H1 (cell line): ENCODE data around the gene KCTD16.

Experiments used
- CHD2 ChIP-seq: IDR thresholded peaks from 2 replicates; pipeline ENCODE4 v1.6.1; 2012; ENCODE audit warnings: low read length, improper control_type of control experiment
- FOSL1 ChIP-seq: IDR thresholded peaks from 2 replicates; pipeline ENCODE4 v1.6.1; 2011; ENCODE audit warnings: mild to moderate bottlenecking, low read depth, low read length, moderate library complexity; ENCODE audit not compliant: insufficient read depth
- POLR2A ChIP-seq, 2 experiments: IDR thresholded peaks; 1 replicate in 1 of 2; 2 replicates in 1 of 2; pipeline ENCODE4 v1.6.1; 2011; ENCODE audit warnings: low read depth in 2 of 2, low read length in 2 of 2, mild to moderate bottlenecking in 2 of 2; ENCODE audit errors: control extremely low read depth in 1 of 2
- RBBP5 ChIP-seq: IDR thresholded peaks from 2 replicates; pipeline ENCODE4 v1.7.1; 2012; ENCODE audit warnings: low read depth, mild to moderate bottlenecking, inconsistent platforms, low read length, moderate library complexity, borderline replicate concordance
- RXRA ChIP-seq: IDR thresholded peaks from 2 replicates; pipeline ENCODE4 v1.6.1; 2011; ENCODE audit warnings: low read depth, mild to moderate bottlenecking, low read length, moderate library complexity; ENCODE audit not compliant: insufficient read depth
- SIX5 ChIP-seq: IDR thresholded peaks from 2 replicates; pipeline ENCODE4 v1.6.1; 2011; ENCODE audit warnings: mild to moderate bottlenecking, low read depth, low read length
- TAF1 ChIP-seq: IDR thresholded peaks from 2 replicates; pipeline ENCODE4 v1.6.1; 2011; ENCODE audit warnings: mild to moderate bottlenecking, low read depth, low read length
- TF ChIP-seq, protein P1 (sequence below), 3 experiments: IDR thresholded peaks; 1 replicate in 2 of 3; 2 replicates in 1 of 3; pipeline versions ENCODE4 v1.5.1 to v1.6.1; 2011; ENCODE audit warnings: low read length in 3 of 3, mild to moderate bottlenecking in 3 of 3, inconsistent platforms in 2 of 3, low read depth in 1 of 3, moderate library complexity in 1 of 3; ENCODE audit not compliant: insufficient read depth in 1 of 3; ENCODE audit errors: control extremely low read depth in 1 of 3
- TF ChIP-seq, protein P2 (sequence below): IDR thresholded peaks from 2 replicates; pipeline ENCODE4 v1.6.1; 2011; ENCODE audit warnings: low read depth, mild to moderate bottlenecking, low read length; ENCODE audit not compliant: insufficient read depth

DNA sequence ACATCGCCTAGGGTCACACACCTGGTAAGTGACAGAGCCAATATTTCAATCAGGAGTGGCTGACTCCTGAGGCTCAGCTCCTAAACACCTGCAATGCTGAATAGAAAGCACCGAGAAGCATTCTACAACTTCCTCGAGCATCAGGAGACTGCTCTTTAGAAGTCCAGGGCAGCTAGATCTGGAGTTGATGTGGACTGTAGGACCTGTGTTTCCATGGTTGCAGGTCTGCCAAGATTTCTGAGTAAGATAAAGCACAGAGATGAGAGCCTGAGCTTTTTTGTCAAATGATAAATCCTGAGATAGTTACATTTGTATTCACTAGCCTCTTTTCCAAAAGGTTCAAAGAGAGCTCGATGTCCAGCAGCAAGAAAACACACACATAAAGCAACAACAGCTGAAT is 44.0 kb upstream of the KCTD16 start:
- TF ChIP-seq, protein P1, sequence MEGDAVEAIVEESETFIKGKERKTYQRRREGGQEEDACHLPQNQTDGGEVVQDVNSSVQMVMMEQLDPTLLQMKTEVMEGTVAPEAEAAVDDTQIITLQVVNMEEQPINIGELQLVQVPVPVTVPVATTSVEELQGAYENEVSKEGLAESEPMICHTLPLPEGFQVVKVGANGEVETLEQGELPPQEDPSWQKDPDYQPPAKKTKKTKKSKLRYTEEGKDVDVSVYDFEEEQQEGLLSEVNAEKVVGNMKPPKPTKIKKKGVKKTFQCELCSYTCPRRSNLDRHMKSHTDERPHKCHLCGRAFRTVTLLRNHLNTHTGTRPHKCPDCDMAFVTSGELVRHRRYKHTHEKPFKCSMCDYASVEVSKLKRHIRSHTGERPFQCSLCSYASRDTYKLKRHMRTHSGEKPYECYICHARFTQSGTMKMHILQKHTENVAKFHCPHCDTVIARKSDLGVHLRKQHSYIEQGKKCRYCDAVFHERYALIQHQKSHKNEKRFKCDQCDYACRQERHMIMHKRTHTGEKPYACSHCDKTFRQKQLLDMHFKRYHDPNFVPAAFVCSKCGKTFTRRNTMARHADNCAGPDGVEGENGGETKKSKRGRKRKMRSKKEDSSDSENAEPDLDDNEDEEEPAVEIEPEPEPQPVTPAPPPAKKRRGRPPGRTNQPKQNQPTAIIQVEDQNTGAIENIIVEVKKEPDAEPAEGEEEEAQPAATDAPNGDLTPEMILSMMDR (IDR thresholded peaks at IDR 0.05; ENCODE audit: control extremely low read depth in 1 of 3, insufficient read depth in 1 of 3, low read depth in 1 of 3, low read length in 3 of 3), result no peak
- TF ChIP-seq, protein P2, sequence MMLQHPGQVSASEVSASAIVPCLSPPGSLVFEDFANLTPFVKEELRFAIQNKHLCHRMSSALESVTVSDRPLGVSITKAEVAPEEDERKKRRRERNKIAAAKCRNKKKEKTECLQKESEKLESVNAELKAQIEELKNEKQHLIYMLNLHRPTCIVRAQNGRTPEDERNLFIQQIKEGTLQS, result no peak
- TF ChIP-seq CHD2 (no peak), RBBP5 (no peak), POLR2A (IDR thresholded peaks at IDR 0.05; ENCODE audit: control extremely low read depth in 1 of 2, low read depth in 2 of 2, low read length in 2 of 2) (no peak), RXRA (no peak), FOSL1 (no peak), TAF1 (no peak), SIX5 (no peak)
